Kidney epithelial cell (primary cell): ENCODE results near the gene DOCK3. TPM values are rescaled to one million over a fixed set of nuclear protein-coding genes. Genes with fewer than 3 reads are reported as not detected.

Source experiments
- DNase-seq: peaks from one replicate; pipeline ENCODE4 v3.0.0-alpha.2; 2010; ENCODE audit warnings: low read depth
- H3K27me3 ChIP-seq: 2 replicates; pipeline ENCODE4 v1.6.0; 2011; ENCODE audit warnings: low read length; ENCODE audit not compliant: control insufficient read depth, insufficient read depth
- H3K36me3 ChIP-seq: 2 replicates; pipeline ENCODE4 v1.5.1; 2011; ENCODE audit warnings: low read length; ENCODE audit not compliant: control insufficient read depth, insufficient read depth
- H3K4me3 ChIP-seq: 2 replicates; pipeline ENCODE4 v1.5.1; 2011; ENCODE audit warnings: low read depth, mild to moderate bottlenecking, control low read depth, low read length
- total RNA-seq: library from RNA; depleted of rRNA; stranded (reverse); fragments of >200 nt; gene quantifications from 2 replicates; pipeline ENCODE4 v1.2.3, GENCODE V29; 2015
- TF ChIP-seq, protein P1 (sequence below): IDR thresholded peaks from 2 replicates; pipeline ENCODE4 v1.5.1; 2011; ENCODE audit warnings: mild to moderate bottlenecking, moderate library complexity, low read length, control low read depth, inconsistent platforms; ENCODE audit not compliant: insufficient read depth, poor library complexity, severe bottlenecking

Gene DOCK3
- total RNA-seq, 1 donor from 2014 or later, result 1.7 TPM

DNA sequence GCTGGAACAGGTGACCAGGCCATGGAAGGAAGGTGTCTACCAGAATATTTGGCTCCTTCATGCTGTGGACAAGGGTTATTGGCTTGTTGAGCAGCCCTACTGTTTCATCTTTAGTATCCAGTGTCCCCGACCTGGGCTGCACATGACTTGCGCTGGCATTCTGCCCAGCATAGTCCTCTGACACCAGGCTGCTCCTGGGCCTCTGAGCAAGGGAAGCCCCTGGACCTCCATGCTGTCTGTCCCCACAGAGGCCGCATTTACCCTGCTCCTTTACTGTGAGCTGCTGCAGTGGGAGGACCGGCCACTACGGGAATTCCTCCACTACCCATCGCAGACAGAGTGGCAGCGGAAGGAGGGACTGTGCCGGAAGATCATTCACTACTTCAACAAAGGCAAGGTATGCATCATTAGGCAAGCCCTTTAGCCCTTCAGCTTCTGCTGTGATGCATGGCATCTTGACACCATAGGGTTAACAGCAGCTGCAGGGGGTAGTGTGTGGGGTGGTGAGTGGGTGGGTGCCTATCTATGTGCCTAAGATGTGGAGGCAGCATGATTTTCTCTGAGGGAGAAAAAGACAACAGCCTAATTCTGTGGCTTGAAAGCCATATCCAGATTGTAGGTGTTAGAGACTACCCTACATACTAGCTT lies 666.4 kb downstream of the DOCK3 start:
- TF ChIP-seq, protein P1, sequence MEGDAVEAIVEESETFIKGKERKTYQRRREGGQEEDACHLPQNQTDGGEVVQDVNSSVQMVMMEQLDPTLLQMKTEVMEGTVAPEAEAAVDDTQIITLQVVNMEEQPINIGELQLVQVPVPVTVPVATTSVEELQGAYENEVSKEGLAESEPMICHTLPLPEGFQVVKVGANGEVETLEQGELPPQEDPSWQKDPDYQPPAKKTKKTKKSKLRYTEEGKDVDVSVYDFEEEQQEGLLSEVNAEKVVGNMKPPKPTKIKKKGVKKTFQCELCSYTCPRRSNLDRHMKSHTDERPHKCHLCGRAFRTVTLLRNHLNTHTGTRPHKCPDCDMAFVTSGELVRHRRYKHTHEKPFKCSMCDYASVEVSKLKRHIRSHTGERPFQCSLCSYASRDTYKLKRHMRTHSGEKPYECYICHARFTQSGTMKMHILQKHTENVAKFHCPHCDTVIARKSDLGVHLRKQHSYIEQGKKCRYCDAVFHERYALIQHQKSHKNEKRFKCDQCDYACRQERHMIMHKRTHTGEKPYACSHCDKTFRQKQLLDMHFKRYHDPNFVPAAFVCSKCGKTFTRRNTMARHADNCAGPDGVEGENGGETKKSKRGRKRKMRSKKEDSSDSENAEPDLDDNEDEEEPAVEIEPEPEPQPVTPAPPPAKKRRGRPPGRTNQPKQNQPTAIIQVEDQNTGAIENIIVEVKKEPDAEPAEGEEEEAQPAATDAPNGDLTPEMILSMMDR, result no peak
- Histone ChIP-seq H3K36me3 (no peaks in the 10 kb centered on the region), H3K4me3 (no peak overlapping the region), H3K27me3 (no peaks in the 10 kb centered on the region)
- DNase-seq, result no peak

DNA sequence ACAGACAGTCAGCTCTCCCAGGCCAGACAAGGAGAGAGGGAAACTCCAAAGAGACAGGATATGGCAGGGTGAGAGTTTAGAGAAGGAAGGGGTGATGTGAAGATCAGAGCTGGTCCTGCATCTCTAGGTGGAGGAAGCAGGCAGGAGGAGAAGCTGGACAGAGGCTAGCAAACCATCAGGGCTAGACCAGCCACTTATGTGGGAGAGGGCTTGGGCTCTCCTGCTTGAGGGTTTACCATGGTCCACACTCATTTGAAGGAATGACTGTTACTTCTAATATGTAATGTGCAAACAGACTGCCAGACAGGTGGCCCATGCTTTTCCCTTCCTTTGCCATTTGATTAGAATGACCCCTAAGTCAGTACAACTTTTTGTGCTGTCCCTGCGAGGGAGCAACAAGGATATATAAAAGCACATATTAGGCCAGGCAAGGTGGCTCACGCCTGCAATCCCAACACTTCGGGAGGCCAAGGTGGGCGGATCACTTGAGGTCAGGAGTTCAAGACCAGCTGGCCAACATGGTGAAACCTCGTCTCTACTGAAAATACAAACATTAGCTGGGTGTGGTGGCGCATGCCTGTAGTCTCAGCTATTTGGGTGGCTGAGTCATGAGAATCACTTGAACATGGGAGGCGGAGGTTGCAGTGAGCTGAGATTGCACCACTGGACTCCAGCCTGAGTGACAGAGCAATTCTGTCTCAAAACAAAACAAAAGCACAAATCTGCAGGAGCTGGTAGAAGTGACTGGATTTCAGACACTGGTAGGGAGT lies 669.4 kb downstream of the DOCK3 start:
- TF ChIP-seq, protein P1, result no peak
- Histone ChIP-seq H3K4me3 (no peak overlapping the region), H3K27me3 (no peaks in the 10 kb centered on the region), H3K36me3 (no peaks in the 10 kb centered on the region)
- no peak for DNase-seq

DNA sequence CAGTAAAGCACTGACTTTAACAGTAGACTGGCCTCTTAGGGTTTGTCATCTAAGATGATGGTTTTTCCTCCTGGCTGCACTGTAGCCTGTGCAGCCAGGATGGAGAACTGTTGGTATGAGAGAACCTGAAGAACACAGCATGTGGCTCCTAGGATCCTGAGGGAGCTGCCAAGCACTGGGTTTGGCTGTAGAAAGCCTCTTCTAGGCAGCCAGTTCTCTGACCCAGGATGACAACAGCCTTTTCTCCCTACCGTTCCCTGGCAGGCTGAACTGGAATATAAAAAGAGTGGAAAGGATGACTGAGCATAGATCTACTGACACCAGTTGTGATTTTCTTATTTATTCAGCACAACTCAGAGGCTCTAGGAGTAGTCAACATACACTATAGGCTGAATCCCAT lies 676.0 kb downstream of the DOCK3 start:
- no peak overlapping the region for H3K4me3 ChIP-seq
- H3K36me3 ChIP-seq, result no peaks in the 10 kb centered on the region
- no peaks in the 10 kb centered on the region for H3K27me3 ChIP-seq
- DNase-seq, result no peak
- TF ChIP-seq, protein P1, result no peak

DNA sequence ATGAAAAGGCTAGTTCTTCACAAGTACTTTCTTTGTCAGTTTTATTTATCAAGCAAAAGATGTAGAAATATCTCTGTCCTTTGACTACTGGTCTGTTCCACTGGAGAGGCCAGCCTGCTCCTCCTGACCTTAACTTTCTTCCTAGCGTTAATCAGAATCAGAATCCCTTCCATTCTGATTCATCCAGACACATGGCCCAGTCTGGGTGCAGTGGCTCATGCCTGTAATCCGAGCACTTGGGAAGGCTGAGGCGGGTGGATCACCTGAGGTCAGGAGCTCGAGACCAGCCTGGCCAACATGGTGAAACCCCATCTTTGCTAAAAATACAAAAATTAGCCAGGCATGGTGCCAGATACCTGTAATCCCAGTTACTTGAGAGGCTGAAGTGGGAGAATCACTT lies 678.4 kb downstream of the DOCK3 start:
- H3K27me3 ChIP-seq, result no peaks in the 10 kb centered on the region
- no peak for DNase-seq
- TF ChIP-seq, protein P1, result no peak

DNA sequence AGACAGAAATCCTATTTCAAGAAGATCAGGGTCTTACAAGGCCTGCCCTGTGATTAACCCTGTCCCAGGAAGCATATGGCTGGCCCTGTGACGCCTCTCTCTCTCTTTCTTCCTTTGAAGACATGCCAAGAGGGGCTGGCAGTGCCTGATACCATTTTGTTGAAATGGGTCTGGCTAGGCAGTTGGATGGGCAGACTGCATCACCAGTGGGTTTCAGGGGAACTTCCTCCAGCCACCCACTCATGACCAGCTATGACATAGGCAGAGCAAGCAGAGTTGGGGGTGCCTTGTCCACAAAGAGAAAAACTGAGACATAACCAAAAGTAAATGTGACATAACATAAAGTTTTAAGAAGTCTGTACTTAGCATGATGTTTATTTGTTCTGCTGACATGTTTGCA lies 679.0 kb downstream of the DOCK3 start:
- no peak for DNase-seq
- H3K27me3 ChIP-seq, result no peaks in the 10 kb centered on the region
- no peaks in the 10 kb centered on the region for H3K36me3 ChIP-seq
- no peak overlapping the region for H3K4me3 ChIP-seq
- TF ChIP-seq, protein P1, result no peak

More for the DNA sequence above, 678.4 kb downstream of the DOCK3 start:
- Histone ChIP-seq H3K36me3 (no peaks in the 10 kb centered on the region), H3K4me3 (no peak overlapping the region)
